C4-2B (cell line): ENCODE measurements around the gene ATRNL1.

ENCODE experiments used
- ZFX ChIP-seq: fragments of 450-650 bp; IDR thresholded peaks from 2 replicates; pipeline ENCODE4 v1.6.1; 2017
- TF ChIP-seq, protein P1 (sequence below): fragments of 450-650 bp; conservative IDR thresholded peaks from 2 replicates; pipeline ENCODE4 v1.5.1; 2017; ENCODE audit warnings: mild to moderate bottlenecking

DNA sequence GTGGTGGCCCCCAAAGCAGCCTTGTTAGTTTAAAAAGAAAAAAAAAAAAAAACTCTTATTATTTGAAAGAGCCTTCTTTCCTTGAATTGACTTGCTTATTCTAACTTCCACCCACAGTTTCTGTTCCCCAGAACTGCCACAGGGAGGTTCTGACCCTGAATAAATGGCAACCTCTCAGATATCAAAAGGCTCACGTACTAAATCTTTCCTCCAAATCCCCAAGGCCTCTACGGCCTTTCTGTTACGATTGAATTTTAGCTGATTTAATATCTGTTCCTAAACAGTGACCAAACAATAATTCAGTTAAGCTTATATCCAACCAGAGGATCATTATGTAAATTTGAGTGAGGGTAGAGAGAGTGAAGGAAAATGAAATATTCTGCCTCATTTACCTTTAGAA, 697.1 kb downstream of the ATRNL1 start:
- TF ChIP-seq, protein P1, sequence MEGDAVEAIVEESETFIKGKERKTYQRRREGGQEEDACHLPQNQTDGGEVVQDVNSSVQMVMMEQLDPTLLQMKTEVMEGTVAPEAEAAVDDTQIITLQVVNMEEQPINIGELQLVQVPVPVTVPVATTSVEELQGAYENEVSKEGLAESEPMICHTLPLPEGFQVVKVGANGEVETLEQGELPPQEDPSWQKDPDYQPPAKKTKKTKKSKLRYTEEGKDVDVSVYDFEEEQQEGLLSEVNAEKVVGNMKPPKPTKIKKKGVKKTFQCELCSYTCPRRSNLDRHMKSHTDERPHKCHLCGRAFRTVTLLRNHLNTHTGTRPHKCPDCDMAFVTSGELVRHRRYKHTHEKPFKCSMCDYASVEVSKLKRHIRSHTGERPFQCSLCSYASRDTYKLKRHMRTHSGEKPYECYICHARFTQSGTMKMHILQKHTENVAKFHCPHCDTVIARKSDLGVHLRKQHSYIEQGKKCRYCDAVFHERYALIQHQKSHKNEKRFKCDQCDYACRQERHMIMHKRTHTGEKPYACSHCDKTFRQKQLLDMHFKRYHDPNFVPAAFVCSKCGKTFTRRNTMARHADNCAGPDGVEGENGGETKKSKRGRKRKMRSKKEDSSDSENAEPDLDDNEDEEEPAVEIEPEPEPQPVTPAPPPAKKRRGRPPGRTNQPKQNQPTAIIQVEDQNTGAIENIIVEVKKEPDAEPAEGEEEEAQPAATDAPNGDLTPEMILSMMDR: no peak
- TF ChIP-seq ZFX: no peak
